Mesenchymal stem cell (in vitro differentiated cells and primary cell): ENCODE measurements around the gene TRPV3.
"Not testable (repeated sequence)": the region's sequence is repeated elsewhere in the genome, so short reads cannot be mapped to it uniquely, and the experiment has no call there.

Experiments used
- DNase-seq: peaks from one replicate; pipeline ENCODE4 v3.0.0-alpha.2; 2013
- H2AFZ ChIP-seq: one replicate; pipeline ENCODE4 v1.6.1; 2013; ENCODE audit warnings: low read depth, mild to moderate bottlenecking, control low read depth, inconsistent platforms, low read length, moderate library complexity
- H2AK5ac ChIP-seq: 2 replicates; pipeline ENCODE4 v1.6.1; 2013; ENCODE audit warnings: low read length, moderate library complexity, mild to moderate bottlenecking, inconsistent platforms; ENCODE audit not compliant: severe bottlenecking
- H2BK120ac ChIP-seq: one replicate; pipeline ENCODE4 v1.6.1; 2013; ENCODE audit warnings: low read depth, mild to moderate bottlenecking, inconsistent platforms, low read length, moderate library complexity
- H2BK12ac ChIP-seq, 2 experiments: one replicate each; pipeline ENCODE4 v1.6.1; 2013; ENCODE audit warnings: inconsistent platforms in 2 of 2, low read length in 2 of 2, mild to moderate bottlenecking in 2 of 2, moderate library complexity in 2 of 2, control low read depth in 1 of 2
- H2BK15ac ChIP-seq: one replicate; pipeline ENCODE4 v1.6.1; 2013; ENCODE audit warnings: mild to moderate bottlenecking, low read depth, inconsistent platforms; ENCODE audit not compliant: poor library complexity, severe bottlenecking
- H2BK5ac ChIP-seq: 2 replicates; pipeline ENCODE4 v1.6.1; 2013; ENCODE audit warnings: low read depth, mild to moderate bottlenecking, low read length, control low read depth, inconsistent platforms; ENCODE audit not compliant: poor library complexity, severe bottlenecking
- H3K14ac ChIP-seq, 2 experiments: one replicate each; pipeline ENCODE4 v1.6.1; 2013; ENCODE audit warnings: inconsistent platforms in 2 of 2, low read length in 2 of 2, control low read depth in 1 of 2, mild to moderate bottlenecking in 1 of 2, moderate library complexity in 1 of 2
- H3K18ac ChIP-seq, 2 experiments: one replicate each; pipeline ENCODE4 v1.6.1; 2013; ENCODE audit warnings: inconsistent platforms in 2 of 2, low read length in 2 of 2, control low read depth in 1 of 2, low read depth in 1 of 2, mild to moderate bottlenecking in 1 of 2
- H3K23ac ChIP-seq, 2 experiments: one replicate each; pipeline ENCODE4 v1.6.1; 2013; ENCODE audit warnings: inconsistent platforms in 2 of 2, low read length in 2 of 2, mild to moderate bottlenecking in 2 of 2, moderate library complexity in 2 of 2, control low read depth in 1 of 2
- H3K27ac ChIP-seq: 2 replicates; pipeline ENCODE4 v1.5.1; 2013; ENCODE audit warnings: mild to moderate bottlenecking, moderate library complexity, low read length, control low read depth, inconsistent platforms; ENCODE audit not compliant: poor library complexity, severe bottlenecking
- H3K27me3 ChIP-seq, 2 experiments: 2 replicates each; pipeline versions ENCODE4 v1.6.1 to v1.7.0; 2013; ENCODE audit warnings: low read length in 2 of 2, mild to moderate bottlenecking in 2 of 2, moderate library complexity in 2 of 2, control low read depth in 1 of 2, inconsistent platforms in 1 of 2; ENCODE audit not compliant: control insufficient read depth in 1 of 2, insufficient read depth in 1 of 2
- H3K36me3 ChIP-seq, 2 experiments: 2 replicates each; pipeline versions ENCODE4 v1.6.1 to v1.7.0; 2013; ENCODE audit warnings: low read length in 2 of 2, control low read depth in 1 of 2, inconsistent platforms in 1 of 2, low read depth in 1 of 2, mild to moderate bottlenecking in 1 of 2; ENCODE audit not compliant: insufficient read depth in 2 of 2, control insufficient read depth in 1 of 2
- H3K4ac ChIP-seq, 2 experiments: one replicate each; pipeline ENCODE4 v1.6.1; 2013; ENCODE audit warnings: inconsistent platforms in 2 of 2, low read length in 2 of 2, mild to moderate bottlenecking in 2 of 2, moderate library complexity in 2 of 2, control low read depth in 1 of 2, low read depth in 1 of 2
- H3K4me1 ChIP-seq: 2 replicates; pipeline ENCODE4 v1.6.1; 2013; ENCODE audit warnings: low read depth, low read length, control low read depth; ENCODE audit not compliant: control insufficient read depth, insufficient read depth
- H3K4me2 ChIP-seq: 2 replicates; pipeline ENCODE4 v1.6.1; 2013; ENCODE audit warnings: low read length, mild to moderate bottlenecking, inconsistent platforms; ENCODE audit not compliant: poor library complexity, severe bottlenecking
- H3K4me3 ChIP-seq, 2 experiments: 2 replicates each; pipeline versions ENCODE4 v1.5.1 to v1.7.0; 2013; ENCODE audit warnings: low read length in 2 of 2, mild to moderate bottlenecking in 2 of 2, control low read depth in 1 of 2, low read depth in 1 of 2; ENCODE audit not compliant: insufficient read depth in 1 of 2
- H3K79me1 ChIP-seq: replicated peaks from 2 replicates; pipeline ENCODE4 v1.6.1; 2013; ENCODE audit warnings: mild to moderate bottlenecking, control low read depth, low read length, inconsistent platforms; ENCODE audit not compliant: poor library complexity, severe bottlenecking
- H3K9ac ChIP-seq: 2 replicates; pipeline ENCODE4 v1.7.0; 2013; ENCODE audit warnings: mild to moderate bottlenecking, low read length, moderate library complexity
- H3K9me3 ChIP-seq: 2 replicates; pipeline ENCODE4 v1.7.0; 2013; ENCODE audit warnings: mild to moderate bottlenecking, low read length; ENCODE audit not compliant: control insufficient read depth
- H4K8ac ChIP-seq: one replicate; pipeline ENCODE4 v1.6.1; 2013; ENCODE audit warnings: inconsistent platforms, mild to moderate bottlenecking, low read length, moderate library complexity
- H4K91ac ChIP-seq: one replicate; pipeline ENCODE4 v1.6.1; 2013; ENCODE audit warnings: mild to moderate bottlenecking, low read length, inconsistent platforms
- WGBS: methylation state at CpG from one replicate; pipeline ENCODE4 v1.1.7; 2013; ENCODE audit warnings: mixed read lengths; 5-methylcytosine and 5-hydroxymethylcytosine counted together

Gene TRPV3

GRCh38 chr17:3582915-3583314 lies 25.3 kb upstream of the TRPV3 start:
- H2BK5ac ChIP-seq = no peak overlapping the region
- H3K4ac ChIP-seq = no peak overlapping the region
- no peak overlapping the region for H3K23ac ChIP-seq
- no peak overlapping the region for H3K18ac ChIP-seq
- H4K8ac ChIP-seq = no peak overlapping the region
- no peak overlapping the region for H3K27ac ChIP-seq
- H4K91ac ChIP-seq = no peak overlapping the region
- DNase-seq = no peak
- H3K9me3 ChIP-seq = no peaks in the 10 kb centered on the region
- 97% methylated on average over 9 of the region's 9 CpGs for WGBS
- H3K79me1 ChIP-seq = no peaks in the 10 kb centered on the region
- no peak overlapping the region for H2BK12ac ChIP-seq
- H3K27me3 ChIP-seq = no peaks in the 10 kb centered on the region
- H2BK120ac ChIP-seq = no peak overlapping the region
- no peak overlapping the region for H2BK15ac ChIP-seq
- H3K9ac ChIP-seq = no peak overlapping the region
- no peak overlapping the region for H3K4me2 ChIP-seq
- no peak overlapping the region for H3K14ac ChIP-seq
- H2AFZ ChIP-seq = no peak overlapping the region
- no peaks in the 10 kb centered on the region for H3K4me1 ChIP-seq
- H3K36me3 ChIP-seq = peaks cover 21 to 66% of the 10 kb centered on the region in 2 experiments
- no peak overlapping the region for H2AK5ac ChIP-seq
- no peak overlapping the region for H3K4me3 ChIP-seq

- H2BK120ac ChIP-seq, H3K14ac ChIP-seq, H3K4me3 ChIP-seq, H4K8ac ChIP-seq, H3K23ac ChIP-seq, H3K4me1 ChIP-seq, H3K9ac ChIP-seq, H2AK5ac ChIP-seq, H2BK12ac ChIP-seq, H3K79me1 ChIP-seq, H3K4ac ChIP-seq, H4K91ac ChIP-seq, H3K27me3 ChIP-seq, H3K4me2 ChIP-seq, H3K9me3 ChIP-seq, H2BK15ac ChIP-seq, DNase-seq, H2AFZ ChIP-seq, H3K18ac ChIP-seq, H3K27ac ChIP-seq, H2BK5ac ChIP-seq: not testable (repeated sequence)
- WGBS = 96% methylated on average over 4 of the region's 4 CpGs
- peaks cover 14 to 40% of the 10 kb centered on the region in 2 experiments for H3K36me3 ChIP-seq
These were observed 21.1 kb upstream of the TRPV3 start for GRCh38 chr17:3578667-3579066.

GRCh38 chr17:3576970-3577369 lies 19.4 kb upstream of the TRPV3 start:
- H3K9ac ChIP-seq = no peak overlapping the region
- H2AK5ac ChIP-seq = no peak overlapping the region
- no peak overlapping the region for H4K91ac ChIP-seq
- no peak overlapping the region for H2AFZ ChIP-seq
- H3K4me1 ChIP-seq = no peaks in the 10 kb centered on the region
- no peak overlapping the region for H3K18ac ChIP-seq
- no peak overlapping the region for H3K27ac ChIP-seq
- H2BK120ac ChIP-seq = no peak overlapping the region
- no peak overlapping the region for H2BK5ac ChIP-seq
- no peak overlapping the region for H3K4me2 ChIP-seq
- H3K4ac ChIP-seq = no peak overlapping the region
- no peak for DNase-seq
- no peak overlapping the region for H2BK15ac ChIP-seq
- no peaks in the 10 kb centered on the region for H3K27me3 ChIP-seq
- no peak overlapping the region for H2BK12ac ChIP-seq
- H4K8ac ChIP-seq = no peak overlapping the region
- no peak overlapping the region for H3K4me3 ChIP-seq
- no peak overlapping the region for H3K14ac ChIP-seq
- peaks cover 18 to 39% of the 10 kb centered on the region in 2 experiments for H3K36me3 ChIP-seq
- WGBS = 96% methylated on average over 7 of the region's 11 CpGs
- H3K79me1 ChIP-seq = no peaks in the 10 kb centered on the region
- no peaks in the 10 kb centered on the region for H3K9me3 ChIP-seq
- H3K23ac ChIP-seq = no peak overlapping the region

- Histone ChIP-seq H3K23ac (no peak overlapping the region), H3K14ac (no peak overlapping the region), H3K4me1 (no peaks in the 10 kb centered on the region), H4K91ac (no peak overlapping the region), H3K36me3 (peaks cover 30 to 47% of the 10 kb centered on the region in 2 experiments), H2AFZ (no peak overlapping the region), H3K4ac (no peak overlapping the region), H2BK12ac (no peak overlapping the region), H3K4me2 (no peak overlapping the region), H3K4me3 (no peak overlapping the region), H4K8ac (no peak overlapping the region), H2AK5ac (no peak overlapping the region), H3K18ac (no peak overlapping the region), H2BK120ac (no peak overlapping the region), H2BK5ac (no peak overlapping the region), H3K27ac (no peak overlapping the region), H3K79me1 (no peaks in the 10 kb centered on the region), H3K27me3 (no peaks in the 10 kb centered on the region), H3K9me3 (no peaks in the 10 kb centered on the region), H3K9ac (peak overlapping the region; percentile 73), H2BK15ac (no peak overlapping the region)
- WGBS = 82% methylated on average over 5 of the region's 5 CpGs
- no peak for DNase-seq
These were observed 17.9 kb upstream of the TRPV3 start for GRCh38 chr17:3575511-3575910.
